ENCODE measurements around the gene VTI1A.

Gene VTI1A

DNA sequence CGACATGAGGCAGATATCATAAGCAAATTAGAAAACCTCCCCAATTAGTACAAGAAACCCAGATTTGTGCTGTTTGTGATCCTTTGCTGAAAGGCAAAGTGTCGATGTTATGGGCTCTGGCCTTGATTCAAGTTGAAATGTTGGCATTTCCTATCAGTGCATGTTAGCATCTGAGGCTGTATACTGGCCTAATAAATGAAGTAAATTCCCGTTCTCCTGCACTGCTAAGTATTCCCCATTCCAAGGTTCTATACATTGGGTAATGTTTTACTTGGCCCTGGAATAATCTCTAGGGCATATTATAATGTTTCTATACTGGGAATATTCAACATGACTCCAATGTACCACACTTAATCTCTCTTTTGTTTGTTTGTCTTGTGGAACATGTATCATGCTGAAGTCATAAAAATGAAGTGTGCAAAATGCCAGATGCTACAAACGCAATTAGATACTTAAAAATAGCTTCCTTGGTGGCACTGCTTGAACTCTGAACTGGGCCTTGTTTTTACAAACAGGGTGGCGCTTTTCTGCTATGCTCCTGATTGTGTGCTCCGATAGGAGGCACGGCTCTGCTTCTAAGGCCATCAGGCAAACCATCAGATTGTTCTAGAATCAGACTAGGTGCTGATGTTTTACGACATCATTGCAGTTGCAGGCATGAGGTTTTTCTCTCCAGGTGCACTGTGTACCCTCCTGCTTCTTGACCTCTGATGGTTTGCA, 346.3 kb downstream of the VTI1A start:
- H3K36me3 Mint-ChIP-seq, result peaks cover 4% of the 10 kb centered on the region
- H3K27ac Mint-ChIP-seq, result no peak overlapping the region
- no peak overlapping the region for H3K4me3 Mint-ChIP-seq
- DNase-seq, result no peak
- H3K27me3 Mint-ChIP-seq, result no peaks in the 10 kb centered on the region
- peaks cover 4% of the 10 kb centered on the region for H3K9me3 Mint-ChIP-seq
- CTCF ChIA-PET, result no interaction called here
- H3K4me1 Mint-ChIP-seq, result no peaks in the 10 kb centered on the region

DNA sequence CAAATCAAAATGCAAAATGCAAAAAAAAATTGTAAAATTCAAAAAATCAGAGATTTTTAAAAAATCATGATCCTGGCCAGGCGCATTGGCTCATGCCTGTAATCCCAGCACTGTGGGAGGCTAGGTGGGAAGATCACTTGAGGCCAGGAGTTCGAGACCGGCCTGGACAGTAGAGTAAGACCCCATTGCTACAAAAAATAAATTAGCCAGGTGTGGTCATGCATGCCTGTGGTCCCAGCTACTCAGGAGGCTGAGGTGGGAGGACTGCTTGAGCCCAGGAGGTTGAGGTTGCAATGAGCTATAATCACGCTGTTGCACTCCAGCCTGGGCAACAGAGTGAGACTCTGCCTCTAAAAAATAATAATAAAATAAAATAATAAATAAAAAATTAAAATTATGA, 347.2 kb downstream of the VTI1A start:
- DNase-seq, result no peak
- Mint-ChIP-seq H3K27me3 (no peaks in the 10 kb centered on the region), H3K27ac (no peak overlapping the region), H3K9me3 (peaks cover 3% of the 10 kb centered on the region), H3K4me3 (no peak overlapping the region), H3K4me1 (no peaks in the 10 kb centered on the region), H3K36me3 (peaks cover 3% of the 10 kb centered on the region)
- CTCF ChIA-PET, result no interaction called here

DNA sequence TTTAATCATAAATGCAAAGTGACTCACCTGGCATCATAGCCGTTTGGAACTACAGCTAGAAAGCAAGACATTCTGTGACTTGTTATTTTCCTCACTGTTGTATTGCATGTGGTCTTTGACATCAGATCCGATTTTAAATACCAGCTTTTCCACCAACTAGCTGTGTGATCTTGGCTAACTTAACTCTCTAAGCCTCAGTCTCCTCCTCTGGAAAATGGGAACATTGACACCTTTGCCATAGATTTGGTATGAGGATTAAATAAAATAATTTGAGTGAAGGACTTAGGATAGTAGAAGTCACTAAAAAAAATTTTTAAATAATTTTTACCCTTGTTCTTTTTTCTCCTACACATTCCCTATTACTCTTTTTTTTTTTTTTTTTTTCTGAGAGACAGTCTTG, 348.1 kb downstream of the VTI1A start:
- H3K9me3 Mint-ChIP-seq, result no peaks in the 10 kb centered on the region
- DNase-seq, result no peak
- CTCF ChIA-PET, result no interaction called here
- H3K27ac Mint-ChIP-seq, result no peak overlapping the region
- no peak overlapping the region for H3K4me3 Mint-ChIP-seq
- H3K36me3 Mint-ChIP-seq, result no peaks in the 10 kb centered on the region
- no peaks in the 10 kb centered on the region for H3K27me3 Mint-ChIP-seq
- H3K4me1 Mint-ChIP-seq, result no peaks in the 10 kb centered on the region

DNA sequence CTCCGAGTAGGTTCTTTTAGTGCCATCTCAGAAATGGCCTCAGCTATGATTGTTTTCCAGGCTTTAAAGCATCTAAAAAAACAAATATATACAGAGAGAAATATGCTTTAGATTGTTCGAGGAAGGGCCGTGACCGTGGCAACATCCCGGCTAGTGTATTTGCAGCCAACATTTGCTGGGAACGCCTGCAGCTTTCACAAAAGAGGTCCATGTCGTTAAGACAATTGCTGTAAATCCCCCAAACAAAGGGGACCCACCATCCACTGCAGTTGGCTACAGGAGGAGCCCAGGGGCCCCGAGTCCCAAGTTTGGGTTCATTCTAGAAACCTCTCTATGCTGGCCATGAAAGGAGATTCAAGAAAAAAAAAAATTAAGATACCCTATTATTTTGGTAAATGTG, 350.2 kb downstream of the VTI1A start:
- CTCF ChIA-PET, result no interaction called here
- Mint-ChIP-seq H3K4me3 (no peak overlapping the region), H3K9me3 (no peaks in the 10 kb centered on the region), H3K27me3 (no peaks in the 10 kb centered on the region), H3K4me1 (no peaks in the 10 kb centered on the region), H3K27ac (no peak overlapping the region), H3K36me3 (no peaks in the 10 kb centered on the region)
- DNase-seq, result no peak

DNA sequence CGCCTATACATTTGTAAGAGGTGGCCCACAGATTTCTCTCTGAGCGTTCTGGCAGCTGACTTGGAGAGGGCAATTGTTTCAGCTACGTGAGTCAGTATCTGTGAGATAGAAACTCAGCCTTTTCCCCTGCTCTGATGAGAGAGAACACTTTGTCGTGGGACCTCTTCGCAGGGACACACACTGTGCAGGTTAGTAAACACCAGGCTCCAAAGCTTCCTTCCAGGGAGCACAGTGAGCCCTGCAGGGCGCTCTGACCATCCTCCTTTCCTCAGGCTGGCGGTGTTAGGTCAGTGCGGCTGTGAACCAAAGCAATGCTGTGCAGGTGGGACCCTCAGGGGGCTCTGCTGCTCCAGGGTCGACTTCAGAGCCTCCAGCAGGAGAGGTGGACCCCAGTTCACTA, 350.8 kb downstream of the VTI1A start:
- Mint-ChIP-seq H3K27me3 (no peaks in the 10 kb centered on the region), H3K4me3 (no peak overlapping the region), H3K9me3 (no peaks in the 10 kb centered on the region), H3K36me3 (no peaks in the 10 kb centered on the region), H3K4me1 (no peaks in the 10 kb centered on the region), H3K27ac (no peak overlapping the region)
- CTCF ChIA-PET, result no interaction called here
- DNase-seq, result no peak

DNA sequence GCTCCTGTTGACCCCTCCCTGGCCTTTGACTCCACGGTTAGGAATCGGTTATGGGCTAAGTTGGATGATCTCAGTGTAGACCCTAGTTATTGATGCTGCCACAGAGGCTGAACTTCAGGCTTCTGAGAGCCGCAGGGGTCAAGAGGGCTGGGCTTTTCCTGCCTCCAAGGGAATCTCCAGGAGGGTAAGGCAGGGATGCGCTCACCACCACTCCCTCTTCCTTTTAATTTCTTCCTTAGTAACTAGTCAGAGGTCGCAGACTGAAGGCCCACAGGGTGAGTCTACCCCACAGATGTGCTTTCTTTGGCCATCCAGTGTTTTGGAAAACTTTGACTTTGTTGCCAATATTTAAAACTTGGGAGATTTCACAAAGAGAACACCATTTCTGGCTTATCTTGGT, 352.0 kb downstream of the VTI1A start:
- CTCF ChIA-PET, result no interaction called here
- Mint-ChIP-seq H3K4me1 (no peaks in the 10 kb centered on the region), H3K27ac (no peak overlapping the region), H3K4me3 (no peak overlapping the region), H3K27me3 (no peaks in the 10 kb centered on the region), H3K9me3 (no peaks in the 10 kb centered on the region), H3K36me3 (no peaks in the 10 kb centered on the region)
- DNase-seq, result no peak

DNA sequence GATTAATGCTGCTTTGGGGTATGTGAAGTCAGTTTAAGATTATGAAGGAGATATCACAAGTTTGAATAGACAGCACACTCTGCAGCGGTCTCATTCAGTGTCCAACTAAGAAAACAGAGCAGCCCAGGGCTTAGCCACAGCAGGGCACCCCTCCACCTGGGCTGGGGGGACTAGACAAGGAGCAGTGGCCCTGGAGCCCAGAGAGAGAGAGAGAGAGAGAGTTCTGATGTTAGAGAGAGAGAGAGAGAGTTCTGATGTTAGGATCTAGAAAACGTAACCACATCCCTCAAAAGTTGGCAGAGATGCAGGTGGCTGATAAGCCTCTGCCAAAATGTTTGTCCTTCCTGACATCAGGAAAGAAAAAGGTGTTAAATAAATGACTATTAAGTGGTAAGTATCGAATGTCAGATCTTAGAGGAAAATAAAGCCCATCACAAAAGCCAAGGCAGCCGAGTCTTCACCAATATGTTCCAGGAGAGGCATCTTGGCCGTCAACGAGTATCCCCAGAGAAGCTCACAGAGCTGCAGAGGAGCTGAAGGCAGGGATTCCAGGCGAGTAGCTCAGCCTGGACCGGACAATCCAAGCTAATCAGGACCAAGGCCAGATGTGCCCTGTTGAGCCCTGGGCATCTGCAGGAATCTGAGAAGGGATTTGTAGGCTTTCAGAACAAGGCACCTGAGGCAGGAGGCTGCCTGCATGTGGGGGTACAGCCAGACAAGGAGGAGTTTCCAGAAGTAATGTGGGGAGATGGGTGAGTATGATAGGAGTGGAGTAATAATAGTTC, 352.9 kb downstream of the VTI1A start:
- CTCF ChIA-PET, result no interaction called here
- H3K36me3 Mint-ChIP-seq, result no peaks in the 10 kb centered on the region
- no peak overlapping the region for H3K27ac Mint-ChIP-seq
- no peak overlapping the region for H3K4me3 Mint-ChIP-seq
- no peak for DNase-seq
- no peaks in the 10 kb centered on the region for H3K4me1 Mint-ChIP-seq
- H3K27me3 Mint-ChIP-seq, result no peaks in the 10 kb centered on the region
- H3K9me3 Mint-ChIP-seq, result no peaks in the 10 kb centered on the region

DNA sequence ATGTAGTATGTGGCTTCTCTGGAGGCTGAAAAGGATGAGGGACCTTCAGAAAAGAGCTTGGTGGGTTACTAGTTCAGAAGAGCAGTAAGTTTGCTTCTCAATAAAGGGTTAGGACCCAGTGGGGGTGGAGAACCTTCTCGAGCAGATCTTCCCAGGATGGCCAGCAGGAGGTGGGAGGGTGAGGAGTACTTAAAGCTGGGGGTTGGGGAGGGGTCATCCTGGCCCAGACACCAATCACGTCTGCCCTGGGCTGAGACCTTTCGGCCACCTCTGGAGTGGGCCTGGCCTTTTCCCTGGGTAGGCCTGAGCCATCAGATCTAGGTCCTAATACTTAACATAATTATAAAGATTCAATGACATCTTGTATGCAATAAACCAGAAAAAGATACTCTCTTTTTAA, 354.0 kb downstream of the VTI1A start:
- no peak for DNase-seq
- Mint-ChIP-seq H3K36me3 (no peaks in the 10 kb centered on the region), H3K27ac (no peak overlapping the region), H3K9me3 (no peaks in the 10 kb centered on the region), H3K27me3 (no peaks in the 10 kb centered on the region), H3K4me3 (no peak overlapping the region), H3K4me1 (no peaks in the 10 kb centered on the region)
- CTCF ChIA-PET, result no interaction called here

DNA sequence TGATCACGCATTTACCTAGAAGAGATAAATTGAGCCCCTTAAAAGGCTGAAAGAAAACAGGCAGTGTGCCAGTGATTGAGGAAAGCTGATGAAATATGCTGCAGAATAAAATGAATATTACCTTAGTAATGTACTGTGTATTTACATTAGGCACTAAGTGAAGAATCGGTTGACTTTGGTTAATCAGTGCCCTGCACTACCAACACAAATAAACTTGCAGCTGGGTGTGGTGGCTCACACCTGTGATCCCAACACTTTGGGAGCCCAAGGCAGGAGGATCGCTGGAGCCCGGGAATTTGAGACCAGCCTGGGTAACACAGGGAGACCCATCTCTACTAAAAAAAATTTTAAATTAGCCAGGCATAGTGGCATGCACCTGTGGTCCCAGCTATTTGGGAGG, 354.7 kb downstream of the VTI1A start:
- CTCF ChIA-PET, result no interaction called here
- H3K36me3 Mint-ChIP-seq, result no peaks in the 10 kb centered on the region
- no peak overlapping the region for H3K4me3 Mint-ChIP-seq
- DNase-seq, result no peak
- no peak overlapping the region for H3K27ac Mint-ChIP-seq
- no peaks in the 10 kb centered on the region for H3K9me3 Mint-ChIP-seq
- no peaks in the 10 kb centered on the region for H3K27me3 Mint-ChIP-seq
- H3K4me1 Mint-ChIP-seq, result no peaks in the 10 kb centered on the region

DNA sequence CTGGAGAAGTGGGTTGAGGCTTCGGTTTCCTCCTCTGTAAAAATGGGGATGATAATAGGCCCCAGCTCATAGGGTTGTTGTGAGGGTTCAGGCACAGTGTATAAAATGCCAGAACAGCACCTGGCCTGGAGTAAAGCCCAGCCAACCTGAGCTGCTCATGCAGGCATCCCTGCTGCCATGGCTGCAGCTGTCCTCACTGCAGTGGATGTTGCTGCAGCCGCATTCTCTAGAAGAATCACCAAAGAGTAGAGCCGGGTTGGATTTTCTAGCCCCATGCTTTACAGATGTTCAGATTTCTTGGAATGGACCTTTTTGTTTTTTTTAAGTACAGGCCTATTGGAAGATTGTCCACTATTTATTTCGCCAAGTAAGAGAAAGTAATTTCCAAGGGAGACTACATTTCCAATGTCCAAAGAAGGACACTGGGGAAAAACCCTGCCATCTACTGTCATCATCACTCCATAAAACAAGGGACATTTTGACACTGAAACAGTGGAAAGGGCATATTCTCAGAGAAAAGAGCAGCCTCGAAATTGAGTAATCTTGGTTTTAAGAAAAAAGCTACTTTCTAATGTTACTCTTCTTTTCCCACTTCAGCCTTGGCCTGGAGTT, 355.5 kb downstream of the VTI1A start:
- no peak overlapping the region for H3K4me3 Mint-ChIP-seq
- no peaks in the 10 kb centered on the region for H3K9me3 Mint-ChIP-seq
- DNase-seq, result no peak
- no peaks in the 10 kb centered on the region for H3K4me1 Mint-ChIP-seq
- CTCF ChIA-PET, result no interaction called here
- H3K27me3 Mint-ChIP-seq, result no peaks in the 10 kb centered on the region
- H3K36me3 Mint-ChIP-seq, result no peaks in the 10 kb centered on the region
- no peak overlapping the region for H3K27ac Mint-ChIP-seq

DNA sequence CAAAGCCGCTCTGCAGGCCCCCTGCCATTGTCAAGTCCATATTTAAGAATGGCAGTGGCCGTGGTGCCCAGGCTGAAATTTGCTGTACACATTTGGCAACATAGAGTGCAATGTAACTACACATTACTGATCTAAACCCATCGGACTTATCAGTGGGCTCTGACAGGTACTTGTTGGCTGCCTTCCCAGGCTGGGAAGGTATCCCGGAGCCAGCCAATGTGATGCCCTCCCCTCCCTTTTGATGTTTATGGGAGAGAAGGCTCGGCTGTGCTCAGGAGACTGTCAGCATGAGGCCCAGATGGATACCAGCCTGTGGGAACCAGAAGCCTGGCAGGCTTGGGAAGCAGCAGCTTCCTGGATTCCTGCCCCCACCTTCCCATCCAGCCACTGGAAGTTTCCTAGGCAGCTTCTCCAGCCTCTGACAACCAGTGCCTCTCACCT, 357.0 kb downstream of the VTI1A start:
- Mint-ChIP-seq H3K27me3 (no peaks in the 10 kb centered on the region), H3K27ac (no peak overlapping the region), H3K4me1 (no peaks in the 10 kb centered on the region), H3K9me3 (no peaks in the 10 kb centered on the region), H3K36me3 (no peaks in the 10 kb centered on the region), H3K4me3 (no peak overlapping the region)
- CTCF ChIA-PET, result no interaction called here
- DNase-seq, result no peak

DNA sequence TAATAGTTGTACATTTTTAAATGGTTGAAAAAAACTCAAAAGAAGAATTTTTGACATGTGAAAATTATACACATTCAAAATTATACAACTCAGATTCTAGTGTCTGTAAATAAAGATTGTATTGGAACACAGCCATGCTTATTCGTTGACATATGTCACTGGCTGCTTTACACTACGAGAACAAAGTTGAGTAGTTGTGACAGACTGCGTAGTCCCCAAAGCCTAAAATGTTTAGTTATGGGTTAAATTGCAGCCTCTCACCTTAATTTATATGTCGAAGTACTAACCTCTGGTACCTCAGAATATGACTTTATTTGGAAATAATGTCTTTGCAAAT, 358.2 kb downstream of the VTI1A start:
- no peak overlapping the region for H3K4me3 Mint-ChIP-seq
- CTCF ChIA-PET, result no interaction called here
- no peaks in the 10 kb centered on the region for H3K36me3 Mint-ChIP-seq
- DNase-seq, result no peak
- H3K4me1 Mint-ChIP-seq, result no peaks in the 10 kb centered on the region
- H3K27me3 Mint-ChIP-seq, result no peaks in the 10 kb centered on the region
- H3K9me3 Mint-ChIP-seq, result no peaks in the 10 kb centered on the region
- H3K27ac Mint-ChIP-seq, result no peak overlapping the region

DNA sequence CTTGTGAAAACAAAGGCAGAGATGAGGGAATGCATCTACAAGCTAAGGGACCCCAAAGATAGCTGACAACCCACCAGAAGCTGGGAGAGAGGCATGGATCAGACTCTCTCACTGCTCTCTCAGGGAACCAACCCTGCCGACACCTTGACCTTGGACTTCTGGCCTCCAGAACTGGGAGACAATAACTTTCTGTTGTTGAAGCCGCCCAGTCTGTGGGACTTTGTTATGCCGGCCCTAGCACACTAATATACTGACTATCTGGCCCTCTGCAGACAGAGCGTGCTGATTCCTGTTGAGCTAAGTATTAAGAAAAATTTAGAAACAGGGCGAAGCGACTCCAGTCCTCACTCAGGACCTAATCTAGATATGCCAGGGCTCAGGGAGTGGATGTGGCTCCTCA, 358.7 kb downstream of the VTI1A start:
- CTCF ChIA-PET, result no interaction called here
- no peak for DNase-seq
- H3K9me3 Mint-ChIP-seq, result no peaks in the 10 kb centered on the region
- no peak overlapping the region for H3K4me3 Mint-ChIP-seq
- H3K27me3 Mint-ChIP-seq, result no peaks in the 10 kb centered on the region
- no peaks in the 10 kb centered on the region for H3K36me3 Mint-ChIP-seq
- H3K27ac Mint-ChIP-seq, result no peak overlapping the region
- no peaks in the 10 kb centered on the region for H3K4me1 Mint-ChIP-seq

DNA sequence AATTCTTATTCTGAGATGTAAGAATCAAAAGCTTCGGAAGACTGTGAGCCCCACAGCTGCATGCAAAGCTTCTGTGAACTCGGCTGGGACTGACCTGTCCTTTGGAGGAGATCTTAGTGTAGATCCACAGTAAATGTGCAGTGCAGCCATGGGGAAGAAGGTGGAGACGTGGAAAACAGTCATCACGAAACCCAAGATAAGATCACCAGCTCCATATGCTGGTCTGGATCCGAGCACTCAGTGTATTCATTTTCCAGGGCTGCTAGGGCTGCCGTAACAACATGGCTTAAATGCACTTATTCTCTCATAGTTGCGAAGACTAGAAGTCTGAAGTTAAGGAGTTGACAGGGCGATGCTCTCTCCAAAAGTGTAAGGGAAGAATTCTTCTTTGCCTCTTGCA, 360.0 kb downstream of the VTI1A start:
- H3K4me1 Mint-ChIP-seq, result no peaks in the 10 kb centered on the region
- no peak for DNase-seq
- no peaks in the 10 kb centered on the region for H3K27me3 Mint-ChIP-seq
- no peaks in the 10 kb centered on the region for H3K9me3 Mint-ChIP-seq
- H3K4me3 Mint-ChIP-seq, result no peak overlapping the region
- no peaks in the 10 kb centered on the region for H3K36me3 Mint-ChIP-seq
- CTCF ChIA-PET, result no interaction called here
- no peak overlapping the region for H3K27ac Mint-ChIP-seq

DNA sequence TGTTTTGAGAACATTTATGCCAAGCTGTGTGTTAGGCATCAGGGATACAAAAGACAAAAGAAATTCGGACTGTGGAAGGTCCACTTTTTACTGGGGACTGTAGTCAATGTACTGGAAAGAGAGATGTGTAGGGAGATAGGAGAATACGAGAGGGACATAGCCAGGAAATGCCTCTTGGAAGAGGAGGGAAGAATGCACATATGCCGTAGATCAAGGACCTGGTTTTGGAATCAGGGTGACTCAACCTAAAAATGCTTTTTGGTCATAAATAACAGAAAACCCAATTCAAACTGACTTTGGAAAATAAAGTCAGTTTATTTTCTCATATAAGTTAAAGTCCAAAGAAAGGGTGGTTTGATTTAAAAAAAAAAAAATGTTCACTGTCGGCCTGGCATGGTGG, 362.7 kb downstream of the VTI1A start:
- no peaks in the 10 kb centered on the region for H3K27me3 Mint-ChIP-seq
- H3K4me3 Mint-ChIP-seq, result no peak overlapping the region
- CTCF ChIA-PET, result no interaction called here
- no peaks in the 10 kb centered on the region for H3K4me1 Mint-ChIP-seq
- no peaks in the 10 kb centered on the region for H3K36me3 Mint-ChIP-seq
- no peak for DNase-seq
- no peaks in the 10 kb centered on the region for H3K9me3 Mint-ChIP-seq
- no peak overlapping the region for H3K27ac Mint-ChIP-seq
